Measurements from ENCODE around the gene SYNDIG1.

The SYNDIG1 gene

GRCh38 chr20:24560571-24561491 lies 91.4 kb downstream of the SYNDIG1 start:
- DNase-seq (ENCODE audit: low read depth in 2 of 2), result no peak

DNA sequence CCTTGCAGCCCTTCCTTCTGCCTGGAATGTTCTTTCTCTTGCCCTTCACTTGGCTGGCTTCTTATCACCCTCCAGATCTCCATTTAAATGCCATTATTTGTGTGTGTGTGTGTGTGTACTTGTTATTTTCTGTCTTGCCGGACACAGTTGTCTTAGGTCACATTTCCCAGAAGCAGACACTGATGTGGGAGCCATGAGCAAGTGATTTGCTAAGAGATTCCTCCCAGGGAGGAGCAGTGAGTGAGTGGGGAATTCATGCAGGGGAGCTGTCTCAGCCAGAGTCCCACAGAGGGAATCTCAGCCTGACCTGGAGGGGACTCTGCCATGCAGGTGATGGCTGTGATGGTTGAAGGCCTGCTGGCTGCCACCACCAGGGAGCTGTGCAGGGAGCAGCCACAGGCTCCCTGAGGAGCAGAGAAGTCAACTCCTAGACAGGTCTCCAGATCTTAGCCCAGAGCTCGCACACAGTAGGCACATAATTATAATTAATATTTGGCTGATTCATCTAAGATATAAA lies 96.5 kb downstream of the SYNDIG1 start:
- no peak for DNase-seq (ENCODE audit: low read depth in 2 of 2)

- DNase-seq (ENCODE audit: low read depth in 2 of 2), result no peak
These were observed 97.2 kb downstream of the SYNDIG1 start for GRCh38 chr20:24566656-24567055.

- DNase-seq (ENCODE audit: low read depth in 2 of 2), result no peak
These were observed 98.1 kb downstream of the SYNDIG1 start for GRCh38 chr20:24567508-24567907.

DNA sequence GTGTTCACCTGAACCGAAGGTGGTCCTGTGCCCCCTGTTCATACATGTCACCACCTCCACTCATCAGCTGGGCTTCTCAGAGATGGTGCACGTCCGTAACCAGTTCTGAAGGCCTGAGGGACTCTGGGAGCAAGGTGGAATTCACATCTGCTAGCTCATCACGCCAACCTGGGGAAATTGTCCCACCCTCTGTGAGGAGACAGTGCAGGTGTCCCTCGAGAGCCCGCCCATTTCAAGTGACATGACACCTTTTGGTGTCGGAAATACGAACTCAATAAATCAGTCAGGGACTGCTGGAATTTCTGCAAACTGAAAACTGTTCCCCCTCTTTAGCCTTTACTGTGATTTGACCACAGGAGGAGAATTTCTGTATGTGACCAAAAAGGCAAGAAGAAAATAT lies 99.4 kb downstream of the SYNDIG1 start:
- no peak for DNase-seq (ENCODE audit: low read depth in 2 of 2)

DNA sequence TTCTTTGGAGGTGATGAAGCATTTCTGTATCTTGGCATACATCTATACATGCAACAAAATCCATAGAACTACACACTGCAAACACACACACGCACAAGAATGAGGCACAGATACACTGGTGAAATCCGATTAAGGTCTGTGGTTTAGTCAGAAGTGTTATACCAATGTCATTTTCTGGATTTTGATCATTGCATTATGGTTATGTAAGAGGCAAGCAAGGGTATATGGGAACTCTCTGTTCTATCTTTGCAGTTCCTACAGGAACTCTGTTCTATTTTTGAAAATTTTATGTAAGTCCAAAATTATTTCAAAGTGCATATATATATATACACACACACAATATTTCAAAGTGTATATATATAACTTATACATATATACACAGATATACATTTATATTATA lies 101.7 kb downstream of the SYNDIG1 start:
- DNase-seq (ENCODE audit: low read depth in 2 of 2), result no peak

- DNase-seq (ENCODE audit: low read depth in 2 of 2), result no peak
These were observed 102.7 kb downstream of the SYNDIG1 start for GRCh38 chr20:24572140-24572539.

GRCh38 chr20:24572862-24573261 lies 103.4 kb downstream of the SYNDIG1 start:
- DNase-seq (ENCODE audit: low read depth in 2 of 2), result no peak

GRCh38 chr20:24573557-24573956 lies 104.1 kb downstream of the SYNDIG1 start:
- DNase-seq (ENCODE audit: low read depth in 2 of 2), result no peak

GRCh38 chr20:24574307-24574706 lies 104.9 kb downstream of the SYNDIG1 start:
- DNase-seq (ENCODE audit: low read depth in 2 of 2), result no peak

- DNase-seq (ENCODE audit: low read depth in 2 of 2), result no peak
These were observed 105.4 kb downstream of the SYNDIG1 start for GRCh38 chr20:24574797-24575196.

- DNase-seq (ENCODE audit: low read depth in 2 of 2), result no peak
These were observed 106.4 kb downstream of the SYNDIG1 start for GRCh38 chr20:24575811-24576210.

DNA sequence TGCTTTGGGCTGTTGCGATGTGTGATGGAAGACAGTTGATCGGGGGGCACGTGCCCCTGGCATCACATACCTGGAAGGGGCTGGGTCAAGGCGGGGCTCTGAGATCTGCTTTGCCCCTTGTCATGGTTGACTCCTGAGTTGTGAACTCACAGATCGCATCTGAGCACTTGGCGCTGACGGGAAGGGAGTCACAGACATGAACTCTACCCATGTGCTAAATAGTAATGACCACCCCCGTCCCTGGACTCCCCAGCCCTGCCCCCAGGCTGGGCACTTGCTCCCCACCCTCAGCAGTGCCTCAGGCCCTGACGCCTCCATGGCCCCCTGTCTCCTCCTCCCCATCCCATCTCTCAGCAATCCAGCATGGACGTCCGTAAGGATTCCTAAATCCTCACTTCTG lies 107.0 kb downstream of the SYNDIG1 start:
- no peak for DNase-seq (ENCODE audit: low read depth in 2 of 2)

GRCh38 chr20:24577271-24577909 lies 108.0 kb downstream of the SYNDIG1 start:
- DNase-seq (ENCODE audit: low read depth in 2 of 2), result no peak

GRCh38 chr20:24578567-24579415 lies 109.4 kb downstream of the SYNDIG1 start:
- no peak for DNase-seq (ENCODE audit: low read depth in 2 of 2)

DNA sequence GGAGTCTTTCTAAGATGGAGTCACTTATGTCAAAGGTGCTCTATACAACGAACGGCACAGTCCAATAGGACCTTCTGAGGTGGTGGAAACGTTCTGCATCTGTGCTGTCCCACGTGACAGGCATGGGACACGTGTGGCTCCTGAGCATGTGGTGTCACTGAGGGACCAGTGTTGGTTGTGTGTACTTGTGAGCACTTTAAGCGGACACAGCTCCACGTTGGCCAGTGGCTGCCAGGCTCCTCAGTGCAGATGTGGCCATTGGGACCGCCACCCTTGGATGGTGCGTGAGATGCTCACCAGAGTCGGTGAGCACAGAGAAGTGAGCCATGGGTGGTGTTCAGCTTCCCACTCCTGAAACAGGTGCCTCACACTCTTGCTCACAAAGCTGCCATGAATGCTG lies 110.0 kb downstream of the SYNDIG1 start:
- DNase-seq (ENCODE audit: low read depth in 2 of 2), result no peak

GRCh38 chr20:24580006-24580405 lies 110.6 kb downstream of the SYNDIG1 start:
- no peak for DNase-seq (ENCODE audit: low read depth in 2 of 2)

- no peak for DNase-seq (ENCODE audit: low read depth in 2 of 2)
These were observed 111.4 kb downstream of the SYNDIG1 start for GRCh38 chr20:24580855-24581254.

DNA sequence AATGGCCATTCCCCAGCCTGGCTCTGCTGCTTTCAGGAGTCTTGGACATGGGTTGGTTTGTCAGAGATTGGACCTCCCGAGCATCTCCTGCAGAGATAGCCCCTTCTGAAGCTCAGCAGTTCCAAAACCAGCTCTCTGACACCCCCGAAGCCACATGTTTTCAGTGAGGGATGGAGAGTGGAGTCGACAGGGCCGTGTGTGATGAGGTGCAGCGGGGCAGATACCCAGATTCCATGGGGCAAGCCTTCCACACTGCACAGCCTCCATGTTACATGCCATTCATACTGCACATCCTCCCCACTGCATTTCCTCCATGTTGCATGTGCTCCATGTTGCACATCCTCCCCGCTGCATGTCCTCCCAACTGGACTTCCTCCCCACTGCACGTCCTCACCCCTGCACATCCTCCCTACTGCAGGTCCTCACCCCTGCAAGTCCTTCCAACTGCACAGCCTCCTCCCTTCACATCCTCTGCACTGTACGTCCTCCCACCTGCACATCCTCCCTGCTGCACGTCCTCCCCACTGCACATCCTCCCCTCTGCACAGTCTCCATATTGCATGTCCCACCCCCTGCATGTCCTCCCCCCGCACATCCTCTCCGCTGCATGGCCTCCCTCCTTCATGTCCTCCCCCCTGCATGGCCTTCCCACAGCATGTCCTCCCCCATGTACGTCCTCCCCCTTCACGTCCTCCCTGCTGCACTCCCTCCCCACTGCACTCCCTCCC lies 112.2 kb downstream of the SYNDIG1 start:
- DNase-seq (ENCODE audit: low read depth in 2 of 2), result no peak

- DNase-seq (ENCODE audit: low read depth in 2 of 2), result no peak
These were observed 113.1 kb downstream of the SYNDIG1 start for GRCh38 chr20:24582373-24583168.
